GM12878 (cell line): ENCODE measurements around the gene FLACC1. TPM values are rescaled to one million over a fixed set of nuclear protein-coding genes. Genes with fewer than 3 reads are reported as not detected.

Experiments
- ATAC-seq: fragments of 200-7000 bp; cut with Tn5 transposase; 3 replicates; pipeline ENCODE4 v1.9.1; 2020; ENCODE audit warnings: mild to moderate bottlenecking, moderate library complexity
- BruUV-seq: library from RNA; stranded (reverse); fragments of 400-500 nt; replicated peaks from 2 replicates; lab custom pipeline; 2021; lab: Mats Ljungman, UMichigan
- CTCF ChIA-PET: fragments of 300-600 bp; sonication (Branson Sonifier 250); formaldehyde crosslinking; extraction: SDS; loops from one replicate; lab custom pipeline; 2021; ENCODE audit warnings: inconsistent platforms; lab: Yijun Ruan, JAX
- POLR2A ChIA-PET: fragments of 350-600 bp; formaldehyde crosslinking; extraction: SDS; loops from one replicate; lab custom pipeline; 2021; ENCODE audit warnings: inconsistent platforms; lab: Charles Lee
- RAD21 ChIA-PET: fragments of 300-600 bp; sonication (Branson Sonifier 250); formaldehyde crosslinking; loops from one replicate; lab custom pipeline; 2023; ENCODE audit warnings: antibody characterized with exemption; ENCODE audit not compliant: unreplicated experiment; lab: Charles Lee
- SMC1A ChIA-PET: fragments of 300-600 bp; sonication (Branson Sonifier 250); formaldehyde crosslinking; loops from one replicate; lab custom pipeline; 2023; ENCODE audit not compliant: unreplicated experiment, uncharacterized antibody; lab: Charles Lee
- DNase-seq: peaks from one replicate; pipeline ENCODE4 v3.0.0-alpha.2; 2011; ENCODE audit warnings: low read depth, low spot score
- FAIRE-seq: peaks from 3 replicates; lab custom pipeline; 2011; peaks lifted over from hg19 to GRCh38; lab: Jason Lieb, UNC
- H2AFZ ChIP-seq: 2 replicates; pipeline ENCODE4 v1.6.0; 2011; ENCODE audit warnings: low read depth, low read length, control low read depth; ENCODE audit not compliant: control insufficient read depth
- H3K27ac ChIP-seq: 2 replicates; pipeline ENCODE4 v1.5.1; 2011; ENCODE audit warnings: control low read depth; ENCODE audit not compliant: control insufficient read depth, insufficient read depth
- H3K27me3 ChIP-seq, 2 experiments: replicated peaks in 1 of 2; 2 replicates each; pipeline versions ENCODE4 v1.6.0 to v1.6.1; 2011; ENCODE audit warnings: low read length in 1 of 2; ENCODE audit not compliant: control insufficient read depth in 2 of 2, insufficient read depth in 2 of 2
- H3K36me3 ChIP-seq, 2 experiments: 2 replicates each; pipeline ENCODE4 v1.5.1; 2011; ENCODE audit warnings: low read length in 1 of 2; ENCODE audit not compliant: control insufficient read depth in 2 of 2, insufficient read depth in 2 of 2
- H3K4me1 ChIP-seq: 2 replicates; pipeline ENCODE4 v1.6.1; 2011; ENCODE audit warnings: mild to moderate bottlenecking, low read length, moderate library complexity, mixed read lengths; ENCODE audit not compliant: control insufficient read depth, insufficient read depth
- H3K4me2 ChIP-seq: 2 replicates; pipeline ENCODE4 v1.6.0; 2011; ENCODE audit warnings: control low read depth; ENCODE audit not compliant: control insufficient read depth, insufficient read depth
- H3K4me3 ChIP-seq: fragments of 200-600 bp; sonication (generic); 2 replicates; pipeline ENCODE4 v1.5.1; 2016
- H3K79me2 ChIP-seq: 2 replicates; pipeline ENCODE4 v1.6.0; 2011; ENCODE audit warnings: low read length; ENCODE audit not compliant: control insufficient read depth, insufficient read depth
- H3K9ac ChIP-seq: 2 replicates; pipeline ENCODE4 v1.8.0; 2011; ENCODE audit warnings: low read length, control low read depth, mixed read lengths; ENCODE audit not compliant: control insufficient read depth, insufficient read depth
- H3K9me3 ChIP-seq: replicated peaks from 3 replicates; pipeline ENCODE4 v1.5.1; 2011; ENCODE audit warnings: mild to moderate bottlenecking, low read length; ENCODE audit not compliant: control insufficient read depth, insufficient read depth
- H4K20me1 ChIP-seq: 2 replicates; pipeline ENCODE4 v1.6.0; 2011; ENCODE audit not compliant: control insufficient read depth, insufficient read depth
- CEBPB ChIP-seq, 2 experiments: fragments of 150-350 bp in 1 of 2; IDR thresholded peaks; 2 replicates each; pipeline ENCODE4 v1.6.1; 2012 to 2014; ENCODE audit warnings: low read depth in 2 of 2, low read length in 2 of 2, borderline replicate concordance in 1 of 2, inconsistent platforms in 1 of 2
- CHD1 ChIP-seq: IDR thresholded peaks from 2 replicates; pipeline ENCODE4 v1.6.1; 2012; ENCODE audit warnings: low read depth, low read length, improper control_type of control experiment
- HDGF ChIP-seq: fragments of 450-650 bp; IDR thresholded peaks from 2 replicates; pipeline ENCODE4 v1.6.1; 2016; ENCODE audit warnings: antibody characterized with exemption
- IKZF1 ChIP-seq: fragments of 450-650 bp; conservative IDR thresholded peaks from 2 replicates; pipeline ENCODE4 v1.6.1; 2017; ENCODE audit warnings: antibody characterized with exemption, mild to moderate bottlenecking
- MAX ChIP-seq: IDR thresholded peaks from 2 replicates; pipeline ENCODE4 v1.6.1; 2012; ENCODE audit warnings: low read depth, low read length, improper control_type of control experiment
- MLLT1 ChIP-seq: fragments of 450-650 bp; IDR thresholded peaks from 2 replicates; pipeline ENCODE4 v1.6.1; 2016; ENCODE audit warnings: mild to moderate bottlenecking
- MTA3 ChIP-seq: IDR thresholded peaks from 2 replicates; pipeline ENCODE4 v1.6.1; 2012; ENCODE audit warnings: low read length, inconsistent platforms, borderline replicate concordance
- NFIC ChIP-seq: IDR thresholded peaks from 2 replicates; pipeline ENCODE4 v1.6.1; 2012; ENCODE audit warnings: low read depth, mild to moderate bottlenecking, inconsistent platforms, low read length, moderate library complexity
- NR2C1 ChIP-seq: fragments of 450-650 bp; IDR thresholded peaks from 2 replicates; pipeline ENCODE4 v1.6.1; 2017; ENCODE audit warnings: antibody characterized with exemption, mild to moderate bottlenecking, moderate library complexity
- STAT3 ChIP-seq: IDR thresholded peaks from 2 replicates; pipeline ENCODE4 v1.6.1; 2011; ENCODE audit warnings: low read depth, low read length, improper control_type of control experiment
- SUPT20H ChIP-seq: IDR thresholded peaks from 2 replicates; pipeline ENCODE4 v1.6.1; 2011; ENCODE audit warnings: low read depth, mild to moderate bottlenecking, low read length, moderate library complexity, borderline replicate concordance; ENCODE audit not compliant: control insufficient read depth
- TARDBP ChIP-seq: IDR thresholded peaks from 2 replicates; pipeline ENCODE4 v1.6.1; 2016; ENCODE audit warnings: borderline replicate concordance
- ZSCAN29 ChIP-seq: fragments of 450-650 bp; IDR thresholded peaks from 2 replicates; pipeline ENCODE4 v1.6.1; 2017; ENCODE audit warnings: mild to moderate bottlenecking, moderate library complexity
- WGBS: methylation state at CpG from one replicate; pipeline ENCODE4 v1.1.6; 2016; ENCODE audit warnings: low lambda C conversion rate; ENCODE audit not compliant: insufficient replicate concordance, insufficient coverage; ENCODE audit errors: missing lambda C conversion rate; 5-methylcytosine and 5-hydroxymethylcytosine counted together
- in situ Hi-C: fragments of 300-500 bp; cut with MboI; formaldehyde crosslinking; loops from 9 replicates; pipeline ENCODE4 v1.14.3; 2018; ENCODE audit warnings: mixed read lengths
- intact Hi-C: fragments of 100-400 bp; cut with micrococcal nuclease; formaldehyde crosslinking; loops from one replicate; pipeline ENCODE4 v1.14.2; 2022; ENCODE audit not compliant: unreplicated experiment
- polyA plus RNA-seq, 11 experiments: library from polyadenylated mRNA; depleted of rRNA in 4 of 11; unstranded in 6 of 11; stranded (reverse) in 5 of 11; fragments of >200 nt; fragmentation: Nextera tagmentation in 4 of 11; fragmentation: Illumina TruSeq in 1 of 11; extraction: Ambion mirVana in 4 of 11; extraction: Trizol in 1 of 11; gene quantifications; 1 replicate in 1 of 11; 2 replicates in 10 of 11; pipeline versions ENCODE4 v1.2.1 to v1.2.3, GENCODE V29; 2011 to 2016; ENCODE audit warnings: inconsistent platforms in 2 of 11, missing spikeins in 2 of 11, low read depth in 1 of 11
- total RNA-seq, 4 experiments: library from RNA; depleted of rRNA in 3 of 4; stranded (reverse); fragments of >200 nt in 3 of 4; fragmentation: Illumina TruSeq in 1 of 4; extraction: Trizol in 1 of 4; gene quantifications; 2 replicates each; pipeline versions ENCODE4 v1.2.1 to v1.2.3, GENCODE V29; 2013 to 2021
- TF ChIP-seq, protein P1 (sequence below): fragments of 450-650 bp; IDR thresholded peaks from 2 replicates; pipeline ENCODE4 v1.6.1; 2018; ENCODE audit warnings: borderline replicate concordance, mild to moderate bottlenecking; ENCODE audit not compliant: partially characterized antibody
- TF ChIP-seq, protein P2 (sequence below): fragments of 450-650 bp; formaldehyde crosslinking; IDR thresholded peaks from 2 replicates; pipeline ENCODE4 v1.4.0; 2020; ENCODE audit warnings: mild to moderate bottlenecking, moderate library complexity

Gene FLACC1
- total and polyA plus RNA-seq, 10 of the 15 experiments (the other 5 are each of a cell fraction or from before 2014, with no cell fraction given): 0.08 to 0.54 (median 0.30) TPM; not detected in 2

GRCh38 chr2:201353116-201353515 lies 4.0 kb downstream of the FLACC1 start (continued):
- TF ChIP-seq MTA3 (no peak), ZSCAN29 (no peak), STAT3 (no peak), IKZF1 (no peak)
- TF ChIP-seq, protein P1, sequence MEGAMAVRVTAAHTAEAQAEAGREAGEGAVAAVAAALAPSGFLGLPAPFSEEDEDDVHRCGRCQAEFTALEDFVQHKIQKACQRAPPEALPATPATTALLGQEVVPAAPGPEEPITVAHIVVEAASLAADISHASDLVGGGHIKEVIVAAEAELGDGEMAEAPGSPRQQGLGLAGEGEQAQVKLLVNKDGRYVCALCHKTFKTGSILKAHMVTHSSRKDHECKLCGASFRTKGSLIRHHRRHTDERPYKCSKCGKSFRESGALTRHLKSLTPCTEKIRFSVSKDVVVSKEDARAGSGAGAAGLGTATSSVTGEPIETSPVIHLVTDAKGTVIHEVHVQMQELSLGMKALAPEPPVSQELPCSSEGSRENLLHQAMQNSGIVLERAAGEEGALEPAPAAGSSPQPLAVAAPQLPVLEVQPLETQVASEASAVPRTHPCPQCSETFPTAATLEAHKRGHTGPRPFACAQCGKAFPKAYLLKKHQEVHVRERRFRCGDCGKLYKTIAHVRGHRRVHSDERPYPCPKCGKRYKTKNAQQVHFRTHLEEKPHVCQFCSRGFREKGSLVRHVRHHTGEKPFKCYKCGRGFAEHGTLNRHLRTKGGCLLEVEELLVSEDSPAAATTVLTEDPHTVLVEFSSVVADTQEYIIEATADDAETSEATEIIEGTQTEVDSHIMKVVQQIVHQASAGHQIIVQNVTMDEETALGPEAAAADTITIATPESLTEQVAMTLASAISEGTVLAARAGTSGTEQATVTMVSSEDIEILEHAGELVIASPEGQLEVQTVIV: no peak

DNA sequence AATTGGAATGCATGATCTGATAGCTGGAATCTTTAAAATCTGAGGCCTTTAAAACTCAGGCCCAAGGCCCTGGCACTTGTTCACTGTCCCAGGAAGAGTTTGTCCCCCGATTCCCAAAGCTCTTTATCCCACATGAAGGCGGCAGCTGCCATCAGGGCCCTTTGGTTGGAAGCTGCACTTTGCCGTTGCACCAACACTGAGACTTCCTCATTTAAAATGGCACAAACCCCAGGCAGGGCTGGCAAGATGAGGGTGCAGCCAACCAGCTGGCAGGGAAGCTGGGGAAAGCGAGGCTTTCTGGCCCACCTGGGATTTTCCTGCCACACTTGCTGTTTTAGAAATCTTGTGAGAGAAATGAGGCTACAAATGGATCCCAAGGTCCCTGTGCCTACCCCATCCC lies 6.3 kb downstream of the FLACC1 start:
- Histone ChIP-seq H3K27ac (no peak overlapping the region), H3K79me2 (no peaks in the 10 kb centered on the region), H3K4me2 (no peak overlapping the region), H3K4me1 (no peaks in the 10 kb centered on the region), H3K36me3 (no peaks in the 10 kb centered on the region), H3K27me3 (no peaks in the 10 kb centered on the region), H3K9ac (no peak overlapping the region), H3K4me3 (no peak overlapping the region), H4K20me1 (no peaks in the 10 kb centered on the region), H2AFZ (no peak overlapping the region), H3K9me3 (no peaks in the 10 kb centered on the region)
- ChIA-PET CTCF (interaction anchor here (1.2 to 4.5 kb wide), 2 partner anchors 13 to 20 kb away, joined by 3 to 20 read pairs; no protein-coding TSS in a partner anchor), POLR2A (no interaction called here), SMC1A (interaction anchor here (0.6 to 0.9 kb wide), 2 partner anchors 26 to 898 kb away, joined by 3 read pairs; no protein-coding TSS in a partner anchor), RAD21 (no interaction called here)
- BruUV-seq: no TSS peak
- in situ Hi-C loops (no loop called here), intact Hi-C loops (no loop called here)
- DNase-seq (no peak), ATAC-seq (no peak), FAIRE-seq (no peak)
- 57% methylated on average over 4 of the region's 4 CpGs for WGBS
- TF ChIP-seq TARDBP (no peak), CEBPB (IDR thresholded peaks at IDR 0.05; ENCODE audit: borderline replicate concordance in 1 of 2, low read depth in 2 of 2, low read length in 2 of 2) (no peak), NFIC (no peak), MAX (no peak), SUPT20H (no peak), NR2C1 (no peak), MLLT1 (no peak), CHD1 (no peak), HDGF (no peak)
- TF ChIP-seq, protein P2, sequence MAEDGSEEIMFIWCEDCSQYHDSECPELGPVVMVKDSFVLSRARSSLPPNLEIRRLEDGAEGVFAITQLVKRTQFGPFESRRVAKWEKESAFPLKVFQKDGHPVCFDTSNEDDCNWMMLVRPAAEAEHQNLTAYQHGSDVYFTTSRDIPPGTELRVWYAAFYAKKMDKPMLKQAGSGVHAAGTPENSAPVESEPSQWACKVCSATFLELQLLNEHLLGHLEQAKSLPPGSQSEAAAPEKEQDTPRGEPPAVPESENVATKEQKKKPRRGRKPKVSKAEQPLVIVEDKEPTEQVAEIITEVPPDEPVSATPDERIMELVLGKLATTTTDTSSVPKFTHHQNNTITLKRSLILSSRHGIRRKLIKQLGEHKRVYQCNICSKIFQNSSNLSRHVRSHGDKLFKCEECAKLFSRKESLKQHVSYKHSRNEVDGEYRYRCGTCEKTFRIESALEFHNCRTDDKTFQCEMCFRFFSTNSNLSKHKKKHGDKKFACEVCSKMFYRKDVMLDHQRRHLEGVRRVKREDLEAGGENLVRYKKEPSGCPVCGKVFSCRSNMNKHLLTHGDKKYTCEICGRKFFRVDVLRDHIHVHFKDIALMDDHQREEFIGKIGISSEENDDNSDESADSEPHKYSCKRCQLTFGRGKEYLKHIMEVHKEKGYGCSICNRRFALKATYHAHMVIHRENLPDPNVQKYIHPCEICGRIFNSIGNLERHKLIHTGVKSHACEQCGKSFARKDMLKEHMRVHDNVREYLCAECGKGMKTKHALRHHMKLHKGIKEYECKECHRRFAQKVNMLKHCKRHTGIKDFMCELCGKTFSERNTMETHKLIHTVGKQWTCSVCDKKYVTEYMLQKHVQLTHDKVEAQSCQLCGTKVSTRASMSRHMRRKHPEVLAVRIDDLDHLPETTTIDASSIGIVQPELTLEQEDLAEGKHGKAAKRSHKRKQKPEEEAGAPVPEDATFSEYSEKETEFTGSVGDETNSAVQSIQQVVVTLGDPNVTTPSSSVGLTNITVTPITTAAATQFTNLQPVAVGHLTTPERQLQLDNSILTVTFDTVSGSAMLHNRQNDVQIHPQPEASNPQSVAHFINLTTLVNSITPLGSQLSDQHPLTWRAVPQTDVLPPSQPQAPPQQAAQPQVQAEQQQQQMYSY (CRISPR knock-in tag): no peak
